HCT116 (cell line): ENCODE measurements around the gene GREB1L. TPM values are rescaled to one million over a fixed set of nuclear protein-coding genes. Genes with fewer than 3 reads are reported as not detected.

Source experiments
- ATAC-seq: fragments of 200-7000 bp; cut with Tn5 transposase; 2 replicates; pipeline ENCODE4 v1.9.1; 2020; ENCODE audit warnings: mild to moderate bottlenecking, moderate library complexity
- BruUV-seq: library from RNA; stranded (reverse); fragments of 400-500 nt; replicated peaks from 2 replicates; lab custom pipeline; 2021; lab: Mats Ljungman, UMichigan
- CTCF ChIA-PET: fragments of 300-600 bp; sonication (Branson Sonifier 250); formaldehyde crosslinking; loops from one replicate; lab custom pipeline; 2021; ENCODE audit warnings: antibody characterized with exemption; lab: Charles Lee
- POLR2A ChIA-PET: fragments of 300-600, 350-600 bp; sonication (Branson Sonifier 250); formaldehyde crosslinking; loops from one replicate; lab custom pipeline; 2021; ENCODE audit warnings: antibody characterized with exemption; lab: Charles Lee
- RAD21 ChIA-PET, 2 experiments: fragments of 300-600 bp; sonication (Branson Sonifier 250); formaldehyde crosslinking; loops; one replicate each; lab custom pipeline; 2023; ENCODE audit warnings: low total read pairs in 2 of 2; ENCODE audit not compliant: uncharacterized antibody in 2 of 2, unreplicated experiment in 2 of 2, low non-redundant PET in 1 of 2; lab: Charles Lee
- DNase-seq: peaks from one replicate; pipeline ENCODE4 v3.0.0-alpha.2; 2010; ENCODE audit warnings: low read depth, low spot score
- H2AFZ ChIP-seq: fragments of 200-600 bp; shearing (Covaris generic), sonication (generic); 2 replicates; pipeline ENCODE4 v1.6.1; 2017; ENCODE audit warnings: low read depth, mixed run types, mixed read lengths, antibody characterized with exemption, low read length; ENCODE audit not compliant: poor library complexity, severe bottlenecking
- H3K27ac ChIP-seq: 2 replicates; pipeline ENCODE4 v1.5.1; 2012; ENCODE audit warnings: low read depth, low read length
- H3K27me3 ChIP-seq: fragments of 200-600 bp; sonication (generic); 2 replicates; pipeline ENCODE4 v1.6.1; 2016; ENCODE audit warnings: mixed run types, low read length, mixed read lengths; ENCODE audit not compliant: insufficient read depth
- H3K36me3 ChIP-seq, 2 experiments: fragments of 200-500 bp in 1 of 2; fragments of 200-600 bp in 1 of 2; sonication (Bioruptor generic) in 1 of 2; sonication (generic) in 1 of 2; 2 replicates each; pipeline versions ENCODE4 v1.5.1 to v1.6.1; 2014 to 2016; ENCODE audit warnings: low read length in 2 of 2, inconsistent platforms in 1 of 2, mixed read lengths in 1 of 2, mixed run types in 1 of 2; ENCODE audit not compliant: insufficient read depth in 2 of 2, control insufficient read depth in 1 of 2
- H3K4me1 ChIP-seq, 2 experiments: fragments of 200-600 bp in 1 of 2; sonication (generic) in 1 of 2; 2 replicates each; pipeline versions ENCODE4 v1.5.1 to v1.6.1; 2012 to 2017; ENCODE audit warnings: low read length in 2 of 2, inconsistent platforms in 1 of 2, mild to moderate bottlenecking in 1 of 2, mixed read lengths in 1 of 2, mixed run types in 1 of 2, moderate library complexity in 1 of 2; ENCODE audit not compliant: insufficient read depth in 2 of 2, control insufficient read depth in 1 of 2
- H3K4me2 ChIP-seq: fragments of 200-600 bp; sonication (generic); 2 replicates; pipeline ENCODE4 v1.6.1; 2017; ENCODE audit warnings: mixed run types, low read length, mixed read lengths
- H3K4me3 ChIP-seq, 2 experiments: fragments of 200-600 bp in 1 of 2; sonication (generic) in 1 of 2; replicated peaks in 1 of 2; 2 replicates each; pipeline ENCODE4 v1.5.1; 2011 to 2016; ENCODE audit warnings: low read length in 2 of 2, control low read depth in 1 of 2, low read depth in 1 of 2, mild to moderate bottlenecking in 1 of 2, mixed read lengths in 1 of 2, mixed run types in 1 of 2
- H3K79me2 ChIP-seq: fragments of 200-600 bp; sonication (generic); 2 replicates; pipeline ENCODE4 v1.6.1; 2017; ENCODE audit warnings: mild to moderate bottlenecking, mixed run types, low read length, moderate library complexity, mixed read lengths; ENCODE audit not compliant: insufficient read depth
- H3K9ac ChIP-seq: fragments of 200-600 bp; sonication (generic); 2 replicates; pipeline ENCODE4 v1.6.1; 2016; ENCODE audit warnings: low read length, mixed read lengths
- H3K9me2 ChIP-seq: fragments of 200-600 bp; sonication (generic), shearing (Covaris generic); 2 replicates; pipeline ENCODE4 v1.6.1; 2017; ENCODE audit warnings: mixed run types, mild to moderate bottlenecking, moderate library complexity; ENCODE audit not compliant: insufficient read depth
- H3K9me3 ChIP-seq, 2 experiments: fragments of 200-500 bp in 1 of 2; fragments of 200-600 bp in 1 of 2; sonication (Bioruptor generic) in 1 of 2; sonication (generic) in 1 of 2; 2 replicates each; pipeline ENCODE4 v1.6.1; 2014 to 2017; ENCODE audit warnings: low read length in 2 of 2, mixed read lengths in 2 of 2, inconsistent platforms in 1 of 2, low read depth in 1 of 2, mild to moderate bottlenecking in 1 of 2, mixed run types in 1 of 2, moderate library complexity in 1 of 2; ENCODE audit not compliant: control insufficient read depth in 1 of 2, insufficient read depth in 1 of 2
- H4K20me1 ChIP-seq: fragments of 200-600 bp; sonication (generic), shearing (Covaris generic); 2 replicates; pipeline ENCODE4 v1.6.1; 2017; ENCODE audit warnings: mixed run types, mild to moderate bottlenecking, moderate library complexity; ENCODE audit not compliant: insufficient read depth
- CTCF ChIP-seq, 3 experiments: fragments of 200-600 bp in 1 of 3; sonication (generic) in 1 of 3; IDR thresholded peaks in 2 of 3; conservative IDR thresholded peaks in 1 of 3; 2 replicates each; pipeline ENCODE4 v1.5.1; 2012 to 2017; ENCODE audit warnings: low read depth in 2 of 3, low read length in 2 of 3, antibody characterized with exemption in 1 of 3, borderline replicate concordance in 1 of 3, control low read depth in 1 of 3, mild to moderate bottlenecking in 1 of 3, mixed read lengths in 1 of 3, mixed run types in 1 of 3, moderate library complexity in 1 of 3; ENCODE audit not compliant: insufficient read depth in 1 of 3
- EGR1 ChIP-seq: IDR thresholded peaks from 2 replicates; pipeline ENCODE4 v1.6.1; 2012; ENCODE audit warnings: low read depth
- ELF1 ChIP-seq: IDR thresholded peaks from 2 replicates; pipeline ENCODE4 v1.6.1; 2012; ENCODE audit warnings: low read depth, borderline replicate concordance
- EZH2phosphoT487 ChIP-seq: fragments of 200-600 bp; IDR thresholded peaks from 2 replicates; pipeline ENCODE4 v1.6.1; 2018; ENCODE audit warnings: antibody characterized with exemption, borderline replicate concordance
- FOSL1 ChIP-seq: IDR thresholded peaks from 2 replicates; pipeline ENCODE4 v1.6.1; 2012; ENCODE audit warnings: low read depth
- JUND ChIP-seq: IDR thresholded peaks from 2 replicates; pipeline ENCODE4 v1.6.1; 2012
- POLR2A ChIP-seq: IDR thresholded peaks from 2 replicates; pipeline ENCODE4 v1.7.0; 2011; ENCODE audit warnings: borderline replicate concordance; ENCODE audit not compliant: insufficient read depth, insufficient read length; ENCODE audit errors: extremely low read depth
- RAD21 ChIP-seq: IDR thresholded peaks from 2 replicates; pipeline ENCODE4 v1.6.1; 2012; ENCODE audit warnings: low read depth, mild to moderate bottlenecking
- SRF ChIP-seq: IDR thresholded peaks from 2 replicates; pipeline ENCODE4 v1.6.1; 2012; ENCODE audit warnings: low read depth
- YY1 ChIP-seq: IDR thresholded peaks from 2 replicates; pipeline ENCODE4 v1.6.1; 2011; ENCODE audit warnings: low read length, low read depth, moderate library complexity, mild to moderate bottlenecking; ENCODE audit not compliant: insufficient replicate concordance; ENCODE audit errors: extremely low read depth
- ZNF274 ChIP-seq: fragments of 200-500 bp; sonication (Bioruptor generic); IDR thresholded peaks from 2 replicates; pipeline ENCODE4 v1.6.1; 2014; ENCODE audit warnings: mild to moderate bottlenecking, low read depth, low read length, inconsistent platforms
- intact Hi-C: fragments of 100-400 bp; cut with micrococcal nuclease; formaldehyde crosslinking; loops from 2 replicates; pipeline ENCODE4 v1.10.0; 2022
- total RNA-seq: library from RNA; stranded (reverse); gene quantifications from one replicate; pipeline ENCODE4 v1.2.1, GENCODE V29; 2021; ENCODE audit not compliant: unreplicated experiment
- TF ChIP-seq, protein P1 (sequence below): IDR thresholded peaks from 2 replicates; pipeline ENCODE4 v1.6.1; 2012; ENCODE audit warnings: low read depth
- TF ChIP-seq, protein P2 (sequence below): IDR thresholded peaks from 2 replicates; pipeline ENCODE4 v1.6.1; 2012
- TF ChIP-seq, protein P3 (sequence below): IDR thresholded peaks from 2 replicates; pipeline ENCODE4 v1.6.1; 2011; ENCODE audit warnings: mild to moderate bottlenecking, low read length, moderate library complexity; ENCODE audit not compliant: insufficient replicate concordance; ENCODE audit errors: extremely low read depth

The GREB1L gene
- total RNA-seq, 1 experiment from 2014 or later, result 12.2 TPM

DNA sequence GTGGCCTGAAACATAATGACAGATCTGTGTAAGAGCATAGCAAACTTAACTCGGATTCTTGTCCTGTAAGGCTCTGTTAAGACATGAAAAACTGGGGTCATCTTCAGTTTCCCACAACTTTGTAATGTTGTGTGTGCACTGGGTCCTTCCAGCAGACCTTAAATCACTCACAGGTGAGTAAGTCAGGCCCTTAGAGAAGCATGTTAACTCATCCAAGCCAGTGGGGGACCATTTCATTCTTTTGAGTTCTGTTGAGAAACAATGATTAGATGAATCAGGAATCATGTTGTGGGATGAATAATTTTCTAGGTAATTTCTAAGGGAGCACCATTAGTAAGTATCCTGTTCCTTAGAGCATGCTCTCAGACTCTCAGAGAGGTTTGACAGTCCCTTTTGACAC is 191.4 kb downstream of the GREB1L start:
- H4K20me1 ChIP-seq, result no peaks in the 10 kb centered on the region
- RAD21 ChIA-PET, result no interaction called here
- H3K9me2 ChIP-seq, result no peaks in the 10 kb centered on the region
- H3K27ac ChIP-seq, result no peak overlapping the region
- H3K9ac ChIP-seq, result no peak overlapping the region
- no peak for DNase-seq
- no peak overlapping the region for H2AFZ ChIP-seq
- H3K79me2 ChIP-seq, result no peaks in the 10 kb centered on the region; the same call in 1 of the 2 replicates
- intact Hi-C loops, result no loop called here
- POLR2A ChIA-PET, result no interaction called here
- H3K36me3 ChIP-seq, result no peaks in the 10 kb centered on the region; a peak in 1 of 4 replicates
- TF ChIP-seq EZH2phosphoT487 (no peak), ZNF274 (no peak), RAD21 (no peak), POLR2A (no peak), YY1 (no peak)
- TF ChIP-seq, protein P1, sequence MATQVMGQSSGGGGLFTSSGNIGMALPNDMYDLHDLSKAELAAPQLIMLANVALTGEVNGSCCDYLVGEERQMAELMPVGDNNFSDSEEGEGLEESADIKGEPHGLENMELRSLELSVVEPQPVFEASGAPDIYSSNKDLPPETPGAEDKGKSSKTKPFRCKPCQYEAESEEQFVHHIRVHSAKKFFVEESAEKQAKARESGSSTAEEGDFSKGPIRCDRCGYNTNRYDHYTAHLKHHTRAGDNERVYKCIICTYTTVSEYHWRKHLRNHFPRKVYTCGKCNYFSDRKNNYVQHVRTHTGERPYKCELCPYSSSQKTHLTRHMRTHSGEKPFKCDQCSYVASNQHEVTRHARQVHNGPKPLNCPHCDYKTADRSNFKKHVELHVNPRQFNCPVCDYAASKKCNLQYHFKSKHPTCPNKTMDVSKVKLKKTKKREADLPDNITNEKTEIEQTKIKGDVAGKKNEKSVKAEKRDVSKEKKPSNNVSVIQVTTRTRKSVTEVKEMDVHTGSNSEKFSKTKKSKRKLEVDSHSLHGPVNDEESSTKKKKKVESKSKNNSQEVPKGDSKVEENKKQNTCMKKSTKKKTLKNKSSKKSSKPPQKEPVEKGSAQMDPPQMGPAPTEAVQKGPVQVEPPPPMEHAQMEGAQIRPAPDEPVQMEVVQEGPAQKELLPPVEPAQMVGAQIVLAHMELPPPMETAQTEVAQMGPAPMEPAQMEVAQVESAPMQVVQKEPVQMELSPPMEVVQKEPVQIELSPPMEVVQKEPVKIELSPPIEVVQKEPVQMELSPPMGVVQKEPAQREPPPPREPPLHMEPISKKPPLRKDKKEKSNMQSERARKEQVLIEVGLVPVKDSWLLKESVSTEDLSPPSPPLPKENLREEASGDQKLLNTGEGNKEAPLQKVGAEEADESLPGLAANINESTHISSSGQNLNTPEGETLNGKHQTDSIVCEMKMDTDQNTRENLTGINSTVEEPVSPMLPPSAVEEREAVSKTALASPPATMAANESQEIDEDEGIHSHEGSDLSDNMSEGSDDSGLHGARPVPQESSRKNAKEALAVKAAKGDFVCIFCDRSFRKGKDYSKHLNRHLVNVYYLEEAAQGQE, result no peak
- TF ChIP-seq, all 23 proteins: peak for 0
- H3K4me1 ChIP-seq, result no peaks in the 10 kb centered on the region
- CTCF ChIA-PET, result no interaction called here
- H3K4me2 ChIP-seq, result no peak overlapping the region
- no TSS peak for BruUV-seq
- H3K27me3 ChIP-seq, result no peaks in the 10 kb centered on the region
- H3K9me3 ChIP-seq, result no peaks in the 10 kb centered on the region
- no peak for ATAC-seq
- no peak overlapping the region for H3K4me3 ChIP-seq

- Histone ChIP-seq H3K27me3 (no peaks in the 10 kb centered on the region), H4K20me1 (no peaks in the 10 kb centered on the region), H2AFZ (no peak overlapping the region), H3K9me3 (no peaks in the 10 kb centered on the region), H3K4me2 (no peak overlapping the region), H3K27ac (no peak overlapping the region), H3K4me1 (peaks cover 0 to 3% of the 10 kb centered on the region in 2 experiments; a peak in 1 of 4 replicates), H3K9ac (no peak overlapping the region), H3K4me3 (no peak overlapping the region), H3K79me2 (no peaks in the 10 kb centered on the region), H3K36me3 (no peaks in the 10 kb centered on the region; a peak in 2 of 4 replicates), H3K9me2 (no peaks in the 10 kb centered on the region)
- RAD21 ChIA-PET, result no interaction called here
- DNase-seq, result no peak
- intact Hi-C loops, result no loop called here
- no peak for ATAC-seq
- CTCF ChIA-PET, result no interaction called here
- POLR2A ChIA-PET, result no interaction called here
- BruUV-seq, result no TSS peak
- TF ChIP-seq, protein P2, sequence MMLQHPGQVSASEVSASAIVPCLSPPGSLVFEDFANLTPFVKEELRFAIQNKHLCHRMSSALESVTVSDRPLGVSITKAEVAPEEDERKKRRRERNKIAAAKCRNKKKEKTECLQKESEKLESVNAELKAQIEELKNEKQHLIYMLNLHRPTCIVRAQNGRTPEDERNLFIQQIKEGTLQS, result no peak
- TF ChIP-seq ELF1 (no peak), SRF (no peak), JUND (no peak), EGR1 (no peak), FOSL1 (no peak), CTCF (IDR thresholded peaks at IDR 0.05 in 2 of 3, conservative IDR thresholded peaks at IDR 0.05 in 1 of 3; ENCODE audit: borderline replicate concordance in 1 of 3, insufficient read depth in 1 of 3, low read depth in 2 of 3, low read length in 2 of 3) (no peak)
- TF ChIP-seq, protein P3, sequence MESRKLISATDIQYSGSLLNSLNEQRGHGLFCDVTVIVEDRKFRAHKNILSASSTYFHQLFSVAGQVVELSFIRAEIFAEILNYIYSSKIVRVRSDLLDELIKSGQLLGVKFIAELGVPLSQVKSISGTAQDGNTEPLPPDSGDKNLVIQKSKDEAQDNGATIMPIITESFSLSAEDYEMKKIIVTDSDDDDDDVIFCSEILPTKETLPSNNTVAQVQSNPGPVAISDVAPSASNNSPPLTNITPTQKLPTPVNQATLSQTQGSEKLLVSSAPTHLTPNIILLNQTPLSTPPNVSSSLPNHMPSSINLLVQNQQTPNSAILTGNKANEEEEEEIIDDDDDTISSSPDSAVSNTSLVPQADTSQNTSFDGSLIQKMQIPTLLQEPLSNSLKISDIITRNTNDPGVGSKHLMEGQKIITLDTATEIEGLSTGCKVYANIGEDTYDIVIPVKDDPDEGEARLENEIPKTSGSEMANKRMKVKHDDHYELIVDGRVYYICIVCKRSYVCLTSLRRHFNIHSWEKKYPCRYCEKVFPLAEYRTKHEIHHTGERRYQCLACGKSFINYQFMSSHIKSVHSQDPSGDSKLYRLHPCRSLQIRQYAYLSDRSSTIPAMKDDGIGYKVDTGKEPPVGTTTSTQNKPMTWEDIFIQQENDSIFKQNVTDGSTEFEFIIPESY, result no peak
These were observed 197.4 kb downstream of the GREB1L start for GRCh38 chr18:21439431-21439846.
